ENCODE data around the gene TPRN. TPM values are rescaled to one million over a fixed set of nuclear protein-coding genes. Genes with fewer than 3 reads are reported as not detected.
A peak's percentile ranks its signal among the peaks of the same experiment; 100 is the strongest.

The TPRN gene
- total RNA-seq, 2 donors from 2014 or later, result 90.0 to 91.3 TPM

- Histone ChIP-seq H3K27me3 (peaks cover 0 to 27% of the 10 kb centered on the region in 2 donors), H3K27ac (no peak overlapping the region), H3K4me3 (no peak overlapping the region), H3K9me3 (no peaks in the 10 kb centered on the region), H3K36me3 (replicated peaks in 1 of 2; ENCODE audit: insufficient read depth in 1 of 2, low read depth in 2 of 2) (no peaks in the 10 kb centered on the region), H3K4me1 (peaks cover 28% of the 10 kb centered on the region)
- intact Hi-C loops (cut with DNase I), result no loop called here
- ATAC-seq (no peak), DNase-seq (no peak)
- TF ChIP-seq POLR2A (IDR thresholded peaks at IDR 0.05), result no peak
- no peak for TF ChIP-seq CTCF (IDR thresholded peaks at IDR 0.05)
- WGBS, 2 donors, result 14 to 30% methylated on average over 4 of the region's 4 CpGs
These were observed 41.9 kb downstream of the TPRN start for GRCh38 chr9:137158625-137159024.

- DNase-seq, result no peak
- Histone ChIP-seq H3K4me1 (peaks cover 20% of the 10 kb centered on the region), H3K27ac (no peak overlapping the region), H3K4me3 (no peak overlapping the region), H3K9me3 (no peaks in the 10 kb centered on the region), H3K36me3 (replicated peaks in 1 of 2; ENCODE audit: insufficient read depth in 1 of 2, low read depth in 2 of 2) (no peaks in the 10 kb centered on the region), H3K27me3 (peaks cover 0 to 23% of the 10 kb centered on the region in 2 donors)
- TF ChIP-seq CTCF (IDR thresholded peaks at IDR 0.05), result no peak
- TF ChIP-seq POLR2A (IDR thresholded peaks at IDR 0.05), result no peak
- intact Hi-C loops (cut with DNase I), result no loop called here
- no peak for ATAC-seq
- 49 to 60% methylated on average over 13 to 19 of the region's 19 CpGs for WGBS, 2 donors
These were observed 42.7 kb downstream of the TPRN start for GRCh38 chr9:137157618-137158415.

GRCh38 chr9:137156567-137157375 is 43.8 kb downstream of the TPRN start:
- Histone ChIP-seq H3K4me1 (peaks cover 9% of the 10 kb centered on the region), H3K9me3 (no peaks in the 10 kb centered on the region), H3K27ac (no peak overlapping the region), H3K27me3 (peaks cover 0 to 16% of the 10 kb centered on the region in 2 donors), H3K4me3 (no peak overlapping the region), H3K36me3 (replicated peaks in 1 of 2; ENCODE audit: insufficient read depth in 1 of 2, low read depth in 2 of 2) (no peaks in the 10 kb centered on the region)
- DNase-seq, result peak in 1 of 4 donors; percentile 22
- WGBS, 2 donors, result 4 to 8% methylated on average over 5 to 62 of the region's 65 CpGs
- TF ChIP-seq CTCF (IDR thresholded peaks at IDR 0.05), result no peak
- ATAC-seq, result no peak
- intact Hi-C loops (cut with DNase I), result no loop called here

GRCh38 chr9:137152844-137153405 is 47.6 kb downstream of the TPRN start:
- no peak for ATAC-seq
- Histone ChIP-seq H3K9me3 (no peaks in the 10 kb centered on the region), H3K4me3 (no peak overlapping the region), H3K36me3 (replicated peaks in 1 of 2; ENCODE audit: insufficient read depth in 1 of 2, low read depth in 2 of 2) (no peaks in the 10 kb centered on the region), H3K27ac (no peak overlapping the region), H3K4me1 (peaks cover 6% of the 10 kb centered on the region), H3K27me3 (no peaks in the 10 kb centered on the region)
- no peak for DNase-seq
- intact Hi-C loops (cut with DNase I), result no loop called here
- no peak for TF ChIP-seq CTCF (IDR thresholded peaks at IDR 0.05)
- no peak for TF ChIP-seq POLR2A (IDR thresholded peaks at IDR 0.05)
- 83 to 94% methylated on average over 7 of the region's 7 CpGs for WGBS, 2 donors

Measured in body of pancreas (tissue), 4 donors.